ENCODE results near the gene RPA1. TPM values are rescaled to one million over a fixed set of nuclear protein-coding genes. Genes with fewer than 3 reads are reported as not detected.
A peak's percentile ranks its signal among the peaks of the same experiment; 100 is the strongest.

The RPA1 gene
- total RNA-seq, 1 donor from 2014 or later, result 56.6 TPM

DNA sequence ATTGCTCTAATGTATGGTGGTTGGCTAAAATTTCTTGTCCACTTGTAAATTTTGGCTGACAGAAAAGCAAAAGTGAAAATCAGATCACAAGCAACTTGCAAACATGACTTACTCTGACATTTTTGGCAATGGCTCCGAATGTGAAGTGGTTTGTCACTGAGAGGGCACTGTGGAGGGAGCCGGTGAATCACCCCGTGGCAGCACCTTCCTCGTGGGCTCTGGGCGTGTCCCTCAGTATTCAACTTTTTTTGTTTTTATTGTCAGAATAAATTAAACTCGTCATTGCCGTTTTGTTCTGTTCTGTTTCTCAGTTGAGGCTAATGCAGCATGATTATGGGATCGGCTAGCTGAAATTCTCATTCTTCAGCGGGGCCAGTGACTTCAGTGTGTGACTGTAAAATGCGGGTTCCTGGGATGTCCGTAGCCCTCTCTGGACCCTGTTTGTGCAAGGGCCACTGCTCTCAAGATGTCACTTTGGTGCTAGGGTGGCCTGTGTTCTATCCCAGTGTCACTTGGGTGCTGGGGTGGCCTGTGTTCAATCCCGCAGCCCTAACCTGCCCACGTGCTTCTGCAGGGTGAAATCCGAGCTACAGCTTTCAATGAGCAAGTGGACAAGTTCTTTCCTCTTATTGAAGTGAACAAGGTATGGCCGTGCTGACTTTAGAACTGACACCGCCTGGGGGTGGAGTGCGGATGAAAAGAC is 48.8 kb downstream of the RPA1 start:
- DNase-seq (ENCODE audit: low spot score), result no peak
- TF ChIP-seq CTCF (IDR thresholded peaks at IDR 0.05), result no peak
- Mint-ChIP-seq H3K36me3 (ENCODE audit: low read depth) (peaks cover 23% of the 10 kb centered on the region), H3K4me3 (ENCODE audit: unreplicated experiment) (no peak overlapping the region), H3K27ac (ENCODE audit: unreplicated experiment) (no peak overlapping the region), H3K27me3 (ENCODE audit: low read depth) (no peaks in the 10 kb centered on the region), H3K4me1 (ENCODE audit: low read depth) (no peaks in the 10 kb centered on the region), H3K9me3 (ENCODE audit: low read depth) (no peaks in the 10 kb centered on the region)

DNA sequence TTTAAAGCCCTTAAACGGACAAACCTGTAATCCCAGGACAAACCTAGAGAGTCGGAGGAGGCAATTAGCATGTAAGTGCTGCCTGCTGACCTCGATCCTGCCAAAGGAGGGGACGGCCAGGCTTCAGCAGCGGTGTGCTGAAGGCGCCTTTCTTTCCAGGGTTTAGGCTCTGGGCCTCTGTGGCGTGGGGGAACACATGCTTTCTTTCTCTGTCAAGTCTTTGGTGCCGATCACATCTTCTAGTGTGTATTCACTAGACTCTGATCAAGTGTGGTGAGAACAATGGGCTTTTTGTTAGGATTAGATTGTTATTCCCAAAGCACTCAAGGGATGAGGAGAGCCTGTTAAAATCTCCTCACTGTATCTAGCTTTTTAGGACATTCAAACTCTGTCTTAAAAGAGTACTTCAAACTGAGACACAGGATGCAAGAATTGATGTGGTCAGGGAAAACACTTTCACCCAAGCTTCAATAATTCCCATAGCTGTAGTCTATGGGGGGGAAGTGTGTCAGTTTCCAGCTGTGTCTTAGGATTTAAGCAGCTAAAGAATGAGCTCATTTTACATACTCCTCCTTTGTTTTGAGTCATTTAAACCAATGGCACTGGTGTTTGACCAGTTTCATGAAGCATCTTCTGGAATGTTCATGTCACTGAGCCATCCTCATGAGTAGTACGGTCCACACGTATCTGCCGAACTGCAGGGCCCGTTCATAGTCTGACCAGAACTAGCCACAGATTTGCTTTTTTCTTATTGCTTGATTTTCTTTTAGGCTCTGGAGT is 51.2 kb downstream of the RPA1 start:
- TF ChIP-seq CTCF (IDR thresholded peaks at IDR 0.05), result no peak
- Mint-ChIP-seq H3K9me3 (ENCODE audit: low read depth) (peaks cover 11% of the 10 kb centered on the region), H3K4me1 (ENCODE audit: low read depth) (no peaks in the 10 kb centered on the region), H3K36me3 (ENCODE audit: low read depth) (peaks cover 40% of the 10 kb centered on the region), H3K4me3 (ENCODE audit: unreplicated experiment) (no peak overlapping the region), H3K27me3 (ENCODE audit: low read depth) (no peaks in the 10 kb centered on the region), H3K27ac (ENCODE audit: unreplicated experiment) (no peak overlapping the region)
- DNase-seq (ENCODE audit: low spot score), result no peak

DNA sequence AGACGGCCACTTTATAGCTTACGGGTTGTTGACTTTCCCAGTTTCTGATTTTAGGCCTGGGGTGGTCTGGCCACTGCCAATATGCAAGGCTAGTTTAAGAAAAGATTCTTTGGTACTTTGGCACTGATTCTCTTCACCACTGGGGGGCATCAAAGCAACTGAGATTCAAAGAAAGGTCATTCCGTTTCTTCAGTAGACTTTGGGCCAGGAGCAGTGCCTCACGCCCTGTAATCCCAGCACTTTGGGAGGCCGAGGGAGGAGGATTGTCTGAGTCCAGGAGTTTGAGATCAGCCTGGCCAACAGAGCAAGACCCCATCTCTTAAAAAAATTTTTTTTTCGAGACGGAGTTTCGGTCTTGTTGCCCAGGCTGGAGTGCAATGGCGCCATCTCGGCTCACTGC is 53.0 kb downstream of the RPA1 start:
- Mint-ChIP-seq H3K4me3 (ENCODE audit: unreplicated experiment) (no peak overlapping the region), H3K36me3 (ENCODE audit: low read depth) (peaks cover 32% of the 10 kb centered on the region), H3K9me3 (ENCODE audit: low read depth) (peaks cover 11% of the 10 kb centered on the region), H3K4me1 (ENCODE audit: low read depth) (no peaks in the 10 kb centered on the region), H3K27ac (ENCODE audit: unreplicated experiment) (no peak overlapping the region), H3K27me3 (ENCODE audit: low read depth) (no peaks in the 10 kb centered on the region)
- DNase-seq (ENCODE audit: low spot score), result no peak
- peak; percentile 75 for TF ChIP-seq CTCF (IDR thresholded peaks at IDR 0.05)

GRCh38 chr17:1883536-1883935 is 53.7 kb downstream of the RPA1 start:
- no peak overlapping the region for H3K4me3 Mint-ChIP-seq (ENCODE audit: unreplicated experiment)
- H3K9me3 Mint-ChIP-seq (ENCODE audit: low read depth), result peaks cover 11% of the 10 kb centered on the region
- no peaks in the 10 kb centered on the region for H3K27me3 Mint-ChIP-seq (ENCODE audit: low read depth)
- no peak for DNase-seq (ENCODE audit: low spot score)
- H3K36me3 Mint-ChIP-seq (ENCODE audit: low read depth), result peaks cover 34% of the 10 kb centered on the region
- no peaks in the 10 kb centered on the region for H3K4me1 Mint-ChIP-seq (ENCODE audit: low read depth)
- no peak for TF ChIP-seq CTCF (IDR thresholded peaks at IDR 0.05)
- no peak overlapping the region for H3K27ac Mint-ChIP-seq (ENCODE audit: unreplicated experiment)

DNA sequence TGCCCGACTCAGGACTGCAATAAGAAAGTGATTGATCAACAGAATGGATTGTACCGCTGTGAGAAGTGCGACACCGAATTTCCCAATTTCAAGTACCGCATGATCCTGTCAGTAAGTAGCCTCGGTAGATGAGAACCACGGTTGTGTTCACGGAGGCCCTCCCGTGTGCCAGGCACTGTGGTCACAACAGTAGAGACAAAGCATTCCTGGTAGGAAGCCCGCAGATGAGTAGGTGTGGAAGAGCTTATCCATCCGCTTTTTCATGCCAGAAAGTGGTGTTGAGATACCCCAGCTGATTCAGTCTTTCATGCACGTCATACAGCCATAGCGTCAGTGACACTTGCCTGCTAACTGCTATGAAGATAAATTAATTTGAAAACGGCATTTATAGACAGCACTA is 58.9 kb downstream of the RPA1 start:
- Mint-ChIP-seq H3K36me3 (ENCODE audit: low read depth) (peaks cover 37% of the 10 kb centered on the region), H3K4me1 (ENCODE audit: low read depth) (no peaks in the 10 kb centered on the region), H3K4me3 (ENCODE audit: unreplicated experiment) (no peak overlapping the region), H3K9me3 (ENCODE audit: low read depth) (peaks cover 11% of the 10 kb centered on the region), H3K27ac (ENCODE audit: unreplicated experiment) (no peak overlapping the region), H3K27me3 (ENCODE audit: low read depth) (no peaks in the 10 kb centered on the region)
- TF ChIP-seq CTCF (IDR thresholded peaks at IDR 0.05), result no peak
- DNase-seq (ENCODE audit: low spot score), result no peak
